ENCODE results near the gene CXorf49.
A peak's percentile ranks its signal among the peaks of the same experiment; 100 is the strongest.
"Not testable (repeated sequence)": the region's sequence is repeated elsewhere in the genome, so short reads cannot be mapped to it uniquely, and the experiment has no call there.

CXorf49 gene

GRCh38 chrX:71675636-71676035 is 42.4 kb downstream of the CXorf49 start:
- not testable (repeated sequence) for DNase-seq (ENCODE audit: low read depth in 2 of 3, low spot score in 2 of 3)

- DNase-seq (ENCODE audit: low read depth in 2 of 3, low spot score in 2 of 3), result no peak
These were observed 46.1 kb downstream of the CXorf49 start for GRCh38 chrX:71671938-71672337.

- DNase-seq (ENCODE audit: low read depth in 2 of 3, low spot score in 2 of 3), result peak in 1 of 3 experiments; percentile 1
These were observed 46.9 kb downstream of the CXorf49 start for GRCh38 chrX:71671043-71671780.

- not testable (repeated sequence) for DNase-seq (ENCODE audit: low read depth in 2 of 3, low spot score in 2 of 3)
These were observed 48.1 kb downstream of the CXorf49 start for GRCh38 chrX:71669947-71670346.

- no peak for DNase-seq (ENCODE audit: low read depth in 2 of 3, low spot score in 2 of 3)
These were observed 48.6 kb downstream of the CXorf49 start for GRCh38 chrX:71669492-71669891.

GRCh38 chrX:71668248-71668595 is 49.9 kb downstream of the CXorf49 start:
- no peak for DNase-seq (ENCODE audit: low read depth in 2 of 3, low spot score in 2 of 3)

- DNase-seq (ENCODE audit: low read depth in 2 of 3, low spot score in 2 of 3), result no peak
These were observed 50.5 kb downstream of the CXorf49 start, which contains the start of gene LOC101059915 for GRCh38 chrX:71667328-71668247. Gene LOC101059915, plus strand, starts transcription at chrX:71667546.

- DNase-seq (ENCODE audit: low read depth in 2 of 3, low spot score in 2 of 3), result no peak
These were observed 51.6 kb downstream of the CXorf49 start for GRCh38 chrX:71666240-71667223.

GRCh38 chrX:71665747-71666146 is 52.3 kb downstream of the CXorf49 start:
- DNase-seq (ENCODE audit: low read depth in 2 of 3, low spot score in 2 of 3), result no peak

- no peak for DNase-seq (ENCODE audit: low read depth in 2 of 3, low spot score in 2 of 3)
These were observed 53.1 kb downstream of the CXorf49 start for GRCh38 chrX:71664889-71665491.

Measured in activated CD8-positive, alpha-beta memory T cell treated with anti-CD3 and anti-CD28 coated beads for 48 hours (primary cell).